GM19455 (cell line): ENCODE results near the gene ZBTB42.
"Not testable (repeated sequence)": the region's sequence is repeated elsewhere in the genome, so short reads cannot be mapped to it uniquely, and the experiment has no call there.

Experiments used
- ATAC-seq: cut with Tn5 transposase; IDR thresholded peaks from one replicate; pipeline ENCODE4 v1.9.1; 2021; ENCODE audit not compliant: unreplicated experiment

ZBTB42 gene

GRCh38 chr14:104830781-104831180 lies 29.9 kb downstream of the ZBTB42 start:
- no peak for ATAC-seq

GRCh38 chr14:104836171-104836935 lies 35.5 kb downstream of the ZBTB42 start:
- ATAC-seq: not testable (repeated sequence)

- no peak for ATAC-seq
Measured at GRCh38 chr14:104841730-104842129, 40.8 kb downstream of the ZBTB42 start.

- no peak for ATAC-seq
Measured at GRCh38 chr14:104843006-104843405, 42.1 kb downstream of the ZBTB42 start.

DNA sequence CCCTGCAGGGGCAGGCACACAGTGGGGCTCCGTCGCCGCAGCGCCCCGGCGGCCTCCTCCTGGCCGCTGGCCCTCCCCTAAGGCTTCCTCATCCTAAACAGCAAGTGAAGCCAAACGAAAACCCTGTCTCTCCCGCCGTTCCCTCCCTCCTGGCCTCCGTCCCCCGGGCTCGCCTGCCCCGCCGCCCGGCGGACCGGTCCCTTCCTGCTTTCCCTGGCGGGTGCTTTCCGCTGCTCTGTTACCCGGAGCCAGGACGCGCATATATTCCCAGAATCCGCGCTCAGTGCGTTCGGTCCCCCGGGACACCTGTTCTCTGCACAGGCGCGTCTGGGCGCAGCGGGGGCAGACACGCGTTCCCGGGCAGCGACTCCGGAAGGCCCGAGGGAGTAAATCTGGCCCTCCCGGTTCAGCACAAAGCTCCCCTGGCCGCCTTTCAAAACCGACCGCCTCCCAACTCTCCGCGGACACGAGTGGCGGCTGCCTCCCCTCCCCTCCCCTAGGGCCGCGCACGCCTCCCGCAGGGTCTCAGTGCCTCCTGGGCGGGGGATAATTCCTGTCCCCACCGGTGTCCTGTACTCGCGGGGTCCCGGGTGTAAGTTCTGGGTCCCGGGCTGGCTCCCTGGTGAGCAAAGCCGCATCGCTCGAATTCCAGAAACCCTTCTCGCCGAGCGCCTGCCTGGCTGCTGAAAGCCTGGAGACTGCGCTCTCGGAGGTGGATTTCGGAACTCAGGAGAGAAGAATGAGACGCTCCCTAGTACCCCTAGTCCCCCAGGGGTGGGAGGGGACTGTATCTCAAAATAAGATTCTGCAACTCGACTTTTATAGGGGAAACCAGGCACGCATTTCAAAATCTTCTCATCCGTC lies 42.8 kb downstream of the ZBTB42 start:
- no peak for ATAC-seq

GRCh38 chr14:104844306-104845032 lies 43.6 kb downstream of the ZBTB42 start:
- no peak for ATAC-seq

DNA sequence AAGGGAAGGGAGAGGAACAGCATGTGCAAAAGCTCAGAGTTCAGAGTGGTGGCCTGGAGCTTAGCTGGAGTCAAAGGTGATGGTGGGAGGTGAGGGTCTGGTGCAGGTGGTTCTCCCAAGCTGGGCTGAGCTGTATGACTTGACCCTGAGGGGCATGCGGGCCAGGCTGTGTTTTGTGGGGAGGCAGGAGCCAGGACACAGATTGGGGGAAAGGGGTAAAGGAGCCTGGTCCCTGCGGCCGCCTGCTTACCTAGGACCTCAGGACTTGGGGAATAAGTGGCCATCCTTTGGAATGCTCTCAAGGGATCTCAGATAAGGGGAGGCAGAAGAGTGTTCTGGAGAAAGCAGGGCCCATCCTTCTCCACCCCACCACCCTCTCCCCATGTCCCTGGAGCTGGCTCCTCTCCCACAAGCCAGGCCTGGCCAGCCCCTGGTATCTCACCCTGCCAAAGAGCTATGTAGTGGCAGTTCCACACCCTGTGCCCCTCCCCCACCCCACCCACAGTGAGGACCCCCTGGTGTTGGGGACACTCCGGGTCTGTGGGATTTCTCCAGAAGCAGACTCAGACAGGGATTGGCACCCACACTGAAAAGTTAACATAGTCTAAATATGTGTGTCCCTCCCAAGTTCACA lies 44.2 kb downstream of the ZBTB42 start:
- ATAC-seq: no peak

DNA sequence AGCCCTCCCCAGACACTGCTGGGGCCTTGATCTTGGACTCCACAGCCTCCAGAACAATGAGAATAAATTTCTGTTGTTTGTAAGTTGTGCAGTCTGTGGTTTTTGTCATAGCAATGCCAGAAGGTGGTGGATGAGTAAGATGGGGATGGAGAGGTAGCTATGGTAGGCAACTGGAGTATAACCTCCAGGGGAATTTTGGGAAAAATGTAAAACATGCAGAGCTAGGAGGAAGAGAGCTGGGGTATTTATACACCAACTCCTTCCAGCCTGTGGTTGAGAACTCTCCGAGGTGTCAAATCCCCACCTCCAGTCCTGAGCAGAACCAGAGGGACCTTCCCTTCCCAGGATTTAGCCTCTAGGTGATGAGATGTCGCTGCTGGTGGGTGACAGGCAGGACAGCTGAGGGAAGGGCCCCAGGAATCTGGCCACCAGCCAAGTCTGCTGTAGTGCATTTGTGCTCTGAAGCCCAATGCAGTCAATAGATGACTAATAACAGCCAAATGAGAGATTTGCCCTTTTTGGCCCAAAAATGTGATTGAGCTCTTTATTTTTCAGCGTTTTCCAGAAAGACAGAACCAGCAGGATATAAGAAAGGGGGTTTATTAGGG lies 45.0 kb downstream of the ZBTB42 start:
- ATAC-seq: no peak

GRCh38 chr14:104852280-104852663 lies 51.4 kb downstream of the ZBTB42 start:
- no peak for ATAC-seq
